IMR-90 (cell line): Measurements from ENCODE around the gene AQP7. TPM values are rescaled to one million over a fixed set of nuclear protein-coding genes. Genes with fewer than 3 reads are reported as not detected.

Experiments used
- microRNA-seq, 2 experiments: library from miRNA; stranded (forward) in 1 of 2; unstranded in 1 of 2; fragments of 10-50 nt in 1 of 2; fragments of <30 nt in 1 of 2; gene quantifications in 1 of 2; microRNA quantifications in 1 of 2; one replicate each; pipeline versions ENCODE3 to v1.1.0; 2013 to 2020; ENCODE audit not compliant: insufficient read depth in 1 of 2, insufficient read length in 1 of 2, unreplicated experiment in 1 of 2
- polyA plus RNA-seq, 3 experiments: library from polyadenylated mRNA; depleted of rRNA; stranded (reverse); fragments of >200 nt; gene quantifications; 2 replicates each; pipeline ENCODE4 v1.2.3, GENCODE V29; 2012; ENCODE audit warnings: low replicate concordance in 1 of 3
- small RNA-seq, 5 experiments: library from RNA; depleted of rRNA; stranded (forward); fragments of <200 nt; gene quantifications; one replicate each; pipeline ENCODE3, GENCODE V24; 2012
- total RNA-seq: library from RNA; depleted of rRNA; stranded (reverse); fragments of >200 nt; gene quantifications from 2 replicates; pipeline ENCODE4 v1.2.3, GENCODE V29; 2012; rRNA removed

Gene AQP7
- total and polyA plus RNA-seq, 2 of the 4 experiments (the other 2 are of a cell fraction): 0.07 TPM; not detected in 1

Small RNA genes within 50 kb of the gene (microRNA-seq; reads per million reads assigned to microRNA genes)
- gene AL356218.2 (ENCODE audit: insufficient read depth, insufficient read length) (not detected), gene RF00019 (ENCODE audit: insufficient read depth, insufficient read length) (not detected)

Small RNA genes within 50 kb of the gene (small RNA-seq; reads per million reads assigned to genes)
- gene AL356218.2: 0 reads per million in 5 experiments
- gene RF00019: 0 reads per million in 5 experiments

Other genes with a start within 250 kb of the AQP7 start
- 8.8 and 11.9 TPM in 2 replicates for gene B4GALT1, start 235.2 kb downstream of the AQP7 start, total RNA-seq
- gene B4GALT1, start 235.2 kb downstream of the AQP7 start, polyA plus RNA-seq (2012; rRNA removed): 37.6 and 37.8 TPM in 2 replicates
- not detected in 2 replicates for gene SPINK4, start 162.4 kb downstream of the AQP7 start, total RNA-seq
- gene SPINK4, start 162.4 kb downstream of the AQP7 start, polyA plus RNA-seq (2012; rRNA removed): not detected in 2 replicates
- 4.5 and 8.3 TPM in 2 replicates for gene BAG1, start 137.9 kb downstream of the AQP7 start, total RNA-seq
- 20.4 and 20.9 TPM in 2 replicates for gene BAG1, start 137.9 kb downstream of the AQP7 start, polyA plus RNA-seq (2012; rRNA removed)
- 70.6 and 95.5 TPM in 2 replicates for gene CHMP5, start 137.5 kb downstream of the AQP7 start, total RNA-seq
- 70.2 and 80.8 TPM in 2 replicates for gene CHMP5, start 137.5 kb downstream of the AQP7 start, polyA plus RNA-seq (2012; rRNA removed)
- gene NFX1, start 112.1 kb downstream of the AQP7 start, total RNA-seq: 36.0 and 36.9 TPM in 2 replicates
- gene NFX1, start 112.1 kb downstream of the AQP7 start, polyA plus RNA-seq (2012; rRNA removed): 25.3 and 27.0 TPM in 2 replicates
- gene AQP3, start 45.0 kb upstream of the AQP7 start, total RNA-seq: 3.3 and 3.8 TPM in 2 replicates
- gene AQP3, start 45.0 kb upstream of the AQP7 start, polyA plus RNA-seq (2012; rRNA removed): 10.4 and 12.2 TPM in 2 replicates
- 42.8 and 47.3 TPM in 2 replicates for gene NOL6, start 71.4 kb upstream of the AQP7 start, total RNA-seq
- gene NOL6, start 71.4 kb upstream of the AQP7 start, polyA plus RNA-seq (2012; rRNA removed): 71.7 and 75.1 TPM in 2 replicates
- 13.4 and 14.7 TPM in 2 replicates for gene ANKRD18B, start 121.7 kb upstream of the AQP7 start, total RNA-seq
- gene ANKRD18B, start 121.7 kb upstream of the AQP7 start, polyA plus RNA-seq (2012; rRNA removed): 5.8 and 7.1 TPM in 2 replicates